SK-N-SH (cell line): ENCODE measurements around the gene CORO6. TPM values are rescaled to one million over a fixed set of nuclear protein-coding genes. Genes with fewer than 3 reads are reported as not detected.

Source experiments
- CTCF ChIA-PET: fragments of 300-600, 350-600 bp; formaldehyde crosslinking; extraction: SDS; loops from one replicate; lab custom pipeline; 2021; lab: Yijun Ruan, JAX
- POLR2A ChIA-PET: fragments of 350-600 bp; sonication (Branson Sonifier 250); formaldehyde crosslinking; extraction: SDS; loops from one replicate; lab custom pipeline; 2020; ENCODE audit warnings: antibody characterized with exemption, inconsistent platforms; lab: Yijun Ruan, JAX
- DNase-seq: peaks from one replicate; pipeline ENCODE4 v3.0.0; 2012
- H2AFZ ChIP-seq: fragments of 200-600 bp; sonication (generic); 2 replicates; pipeline ENCODE4 v1.8.1; 2016; ENCODE audit warnings: antibody characterized with exemption, mild to moderate bottlenecking, low read depth
- H3F3A ChIP-seq: fragments of 200-600 bp; sonication (generic); replicated peaks from 2 replicates; pipeline ENCODE3; 2016; ENCODE audit warnings: antibody characterized with exemption, mild to moderate bottlenecking; ENCODE audit not compliant: insufficient read depth
- H3K27ac ChIP-seq, 2 experiments: fragments of 200-500 bp in 1 of 2; fragments of 200-600 bp in 1 of 2; sonication (Bioruptor generic) in 1 of 2; sonication (generic), shearing (Covaris generic) in 1 of 2; 2 replicates each; pipeline versions ENCODE4 v1.5.1 to v1.6.1; 2014 to 2016; ENCODE audit warnings: low read depth in 2 of 2, inconsistent platforms in 1 of 2, low read length in 1 of 2, mild to moderate bottlenecking in 1 of 2, mixed read lengths in 1 of 2
- H3K27me3 ChIP-seq: fragments of 200-600 bp; sonication (generic), shearing (Covaris generic); 2 replicates; pipeline ENCODE4 v1.6.1; 2016; ENCODE audit warnings: mixed run types; ENCODE audit not compliant: insufficient read depth
- H3K36me3 ChIP-seq, 2 experiments: fragments of 200-500 bp in 1 of 2; fragments of 200-600 bp in 1 of 2; sonication (Bioruptor generic) in 1 of 2; sonication (generic) in 1 of 2; replicated peaks in 1 of 2; 2 replicates each; pipeline versions ENCODE3 to v1.5.1; 2014 to 2016; ENCODE audit warnings: low read length in 1 of 2, mild to moderate bottlenecking in 1 of 2; ENCODE audit not compliant: insufficient read depth in 2 of 2, control insufficient read depth in 1 of 2
- H3K4me1 ChIP-seq, 2 experiments: fragments of 200-500 bp in 1 of 2; fragments of 200-600 bp in 1 of 2; sonication (Bioruptor generic) in 1 of 2; sonication (generic), shearing (Covaris generic) in 1 of 2; 2 replicates each; pipeline versions ENCODE4 v1.5.1 to v1.6.1; 2014 to 2016; ENCODE audit warnings: low read depth in 1 of 2, low read length in 1 of 2, mixed run types in 1 of 2; ENCODE audit not compliant: insufficient read depth in 2 of 2, control insufficient read depth in 1 of 2
- H3K4me2 ChIP-seq: fragments of 200-600 bp; sonication (generic), shearing (Covaris generic); 2 replicates; pipeline ENCODE4 v1.6.1; 2017; ENCODE audit warnings: mixed run types
- H3K4me3 ChIP-seq, 2 experiments: fragments of 200-500 bp in 1 of 2; fragments of 200-600 bp in 1 of 2; sonication (Bioruptor generic) in 1 of 2; sonication (generic), shearing (Covaris generic) in 1 of 2; 2 replicates each; pipeline versions ENCODE4 v1.5.1 to v1.8.1; 2014 to 2016; ENCODE audit warnings: low read depth in 2 of 2, inconsistent platforms in 1 of 2, low read length in 1 of 2, mild to moderate bottlenecking in 1 of 2, mixed read lengths in 1 of 2, moderate library complexity in 1 of 2
- H3K79me2 ChIP-seq: fragments of 200-600 bp; sonication (generic); 2 replicates; pipeline ENCODE4 v1.8.1; 2017; ENCODE audit warnings: mild to moderate bottlenecking; ENCODE audit not compliant: insufficient read depth
- H3K9ac ChIP-seq: fragments of 200-600 bp; sonication (generic); 2 replicates; pipeline ENCODE4 v1.6.1; 2017; ENCODE audit warnings: mixed run types
- H3K9me2 ChIP-seq: fragments of 200-600 bp; sonication (generic); 2 replicates; pipeline ENCODE4 v1.6.1; 2017; ENCODE audit warnings: mixed run types
- H3K9me3 ChIP-seq: fragments of 200-600 bp; sonication (generic); 2 replicates; pipeline ENCODE4 v1.6.1; 2017; ENCODE audit warnings: mixed run types, mild to moderate bottlenecking, moderate library complexity
- H4K20me1 ChIP-seq: fragments of 200-600 bp; sonication (generic); 2 replicates; pipeline ENCODE4 v1.6.1; 2017; ENCODE audit warnings: mild to moderate bottlenecking, mixed run types; ENCODE audit not compliant: insufficient read depth
- CHD2 ChIP-seq: fragments of 150-350 bp; IDR thresholded peaks from 2 replicates; pipeline ENCODE4 v1.6.1; 2018; ENCODE audit warnings: low read length; ENCODE audit not compliant: partially characterized antibody
- EP300 ChIP-seq, 2 experiments: IDR thresholded peaks; 2 replicates each; pipeline versions ENCODE4 v1.4.0 to v1.6.1; 2012; ENCODE audit warnings: borderline replicate concordance in 1 of 2, low read depth in 1 of 2, low read length in 1 of 2
- FOXJ3 ChIP-seq: sonication (generic); formaldehyde crosslinking; IDR thresholded peaks from 2 replicates; pipeline ENCODE4 v1.5.1; 2020; ENCODE audit warnings: mild to moderate bottlenecking, missing genetic modification reagents
- GATA2 ChIP-seq: sonication (generic); formaldehyde crosslinking; IDR thresholded peaks from 2 replicates; pipeline ENCODE4 v1.5.0; 2020; ENCODE audit warnings: mild to moderate bottlenecking, missing genetic modification reagents
- MXI1 ChIP-seq: IDR thresholded peaks from 2 replicates; pipeline ENCODE4 v1.6.1; 2012; ENCODE audit warnings: mild to moderate bottlenecking, low read depth, low read length, improper control_type of control experiment
- NFIC ChIP-seq: IDR thresholded peaks from 2 replicates; pipeline ENCODE4 v1.4.0; 2012; ENCODE audit warnings: borderline replicate concordance
- PBX3 ChIP-seq: IDR thresholded peaks from 2 replicates; pipeline ENCODE4; 2012
- RAD21 ChIP-seq: IDR thresholded peaks from 2 replicates; pipeline ENCODE4 v1.6.1; 2012; ENCODE audit warnings: mild to moderate bottlenecking, low read length
- RCOR1 ChIP-seq: fragments of 150-350 bp; IDR thresholded peaks from 2 replicates; pipeline ENCODE4 v1.6.1; 2017; ENCODE audit warnings: antibody characterized with exemption, low read length
- RFX5 ChIP-seq: IDR thresholded peaks from 2 replicates; pipeline ENCODE4 v1.6.1; 2012; ENCODE audit warnings: mild to moderate bottlenecking, improper control_type of control experiment, low read length
- SIN3A ChIP-seq: IDR thresholded peaks from 2 replicates; pipeline ENCODE4 v1.6.1; 2012; ENCODE audit warnings: low read depth, mild to moderate bottlenecking, low read length, moderate library complexity, borderline replicate concordance
- SMC3 ChIP-seq: IDR thresholded peaks from 2 replicates; pipeline ENCODE4 v1.6.1; 2012; ENCODE audit warnings: low read depth, low read length, improper control_type of control experiment
- TCF12 ChIP-seq: IDR thresholded peaks from 2 replicates; pipeline ENCODE4 v1.4.0; 2012
- TEAD4 ChIP-seq: IDR thresholded peaks from 2 replicates; pipeline ENCODE4 v1.4.0; 2012; ENCODE audit warnings: mild to moderate bottlenecking, borderline replicate concordance; ENCODE audit not compliant: insufficient read depth
- WGBS: methylation state at CpG from one replicate; pipeline ENCODE4 v1.1.6; 2017; ENCODE audit warnings: low lambda C conversion rate; 5-methylcytosine and 5-hydroxymethylcytosine counted together
- polyA plus RNA-seq, 3 experiments: library from polyadenylated mRNA; depleted of rRNA; stranded (reverse); fragments of >200 nt; gene quantifications; 2 replicates each; pipeline ENCODE4 v1.2.3, GENCODE V29; 2012
- TF ChIP-seq, protein P1 (sequence below): fragments of 150-350 bp; IDR thresholded peaks from 2 replicates; pipeline ENCODE4 v1.6.1; 2017; ENCODE audit warnings: antibody characterized with exemption, low read length, low read depth, borderline replicate concordance
- TF ChIP-seq, protein P2 (sequence below): fragments of 200-600 bp; sonication (generic); IDR thresholded peaks from 2 replicates; pipeline ENCODE4 v1.6.1; 2017; ENCODE audit warnings: antibody characterized with exemption, mild to moderate bottlenecking, moderate library complexity

CORO6 gene
- polyA plus RNA-seq, 1 of the 3 experiments (the other 2 are of a cell fraction) = 18.4 TPM

GRCh38 chr17:29643817-29644160 is 21.1 kb upstream of the CORO6 start:
- WGBS = 40% methylated on average over 1 of the region's 1 CpG
- CTCF ChIA-PET = interaction anchor here (0.9 to 3.9 kb wide), 7 partner anchors 10 to 288 kb away, joined by 3 to 16 read pairs (median 3); no protein-coding TSS in a partner anchor

DNA sequence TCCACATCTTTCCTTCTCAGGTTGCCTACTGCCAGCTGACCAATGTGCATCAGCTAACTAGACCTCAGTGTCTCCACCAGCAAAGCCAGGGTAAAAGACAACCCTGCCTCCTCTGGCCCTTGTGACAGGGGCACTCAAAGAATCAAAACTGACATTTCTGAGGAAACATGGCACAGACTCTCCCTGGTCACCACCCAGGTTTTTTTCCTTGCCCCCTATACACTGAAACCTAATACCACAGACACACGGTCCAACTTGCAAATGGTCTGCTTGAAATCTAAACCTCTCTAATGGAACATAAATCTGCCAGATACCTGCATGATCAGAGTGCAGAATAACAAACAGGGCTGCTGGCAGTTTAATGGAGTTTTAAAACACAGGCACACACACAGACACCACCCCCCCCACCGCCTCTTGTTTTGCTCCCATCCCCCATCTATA is 19.5 kb upstream of the CORO6 start:
- Histone ChIP-seq H3K4me1 (peaks cover 60 to 63% of the 10 kb centered on the region in 2 experiments; a peak in 3 of 4 replicates), H3K9me2 (no peaks in the 10 kb centered on the region)
- TF ChIP-seq RFX5 (peak; percentile 61; the same call in 1 of the 2 replicates), CHD2 (peak; percentile 79), SIN3A (0 out of 2 replicates have a peak, but pooled peaks have one; percentile 39), FOXJ3 (CRISPR knock-in tag) (peak; percentile 86), EP300 (IDR thresholded peaks at IDR 0.05; ENCODE audit: borderline replicate concordance in 1 of 2, low read depth in 1 of 2, low read length in 1 of 2) (peak; percentile 37 to 91; a peak in 3 of 4 replicates), MXI1 (peak; percentile 81), GATA2 (peak; percentile 76), RAD21 (peak; percentile 27), TEAD4 (no peak), TCF12 (peak; percentile 68), NFIC (no peak), PBX3 (peak; percentile 60), SMC3 (no peak), RCOR1 (peak; percentile 68; the same call in 1 of the 2 replicates)
- TF ChIP-seq, protein P1, sequence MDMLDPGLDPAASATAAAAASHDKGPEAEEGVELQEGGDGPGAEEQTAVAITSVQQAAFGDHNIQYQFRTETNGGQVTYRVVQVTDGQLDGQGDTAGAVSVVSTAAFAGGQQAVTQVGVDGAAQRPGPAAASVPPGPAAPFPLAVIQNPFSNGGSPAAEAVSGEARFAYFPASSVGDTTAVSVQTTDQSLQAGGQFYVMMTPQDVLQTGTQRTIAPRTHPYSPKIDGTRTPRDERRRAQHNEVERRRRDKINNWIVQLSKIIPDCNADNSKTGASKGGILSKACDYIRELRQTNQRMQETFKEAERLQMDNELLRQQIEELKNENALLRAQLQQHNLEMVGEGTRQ = no peak
- TF ChIP-seq, all 33 proteins: peak for 11
- 0 out of 2 replicates have a peak, but pooled peaks cover 6% of the 10 kb centered on the region for H3K79me2 ChIP-seq
- CTCF ChIA-PET = interaction anchor here (0.6 to 3.9 kb wide), 11 partner anchors 9 to 915 kb away, joined by 3 to 16 read pairs (median 3); no protein-coding TSS in a partner anchor
- POLR2A ChIA-PET = interaction anchor here (0.6 to 2.0 kb wide), 6 partner anchors 13 to 129 kb away, joined by 3 to 4 read pairs (median 3); no protein-coding TSS in a partner anchor
- WGBS = 26% methylated on average over 2 of the region's 2 CpGs
- H3F3A ChIP-seq = peaks cover 31% of the 10 kb centered on the region
- H2AFZ ChIP-seq = no peak overlapping the region
- no peak overlapping the region for H3K4me3 ChIP-seq
- H3K4me2 ChIP-seq = no peak overlapping the region
- H3K9ac ChIP-seq = no peak overlapping the region
- H3K36me3 ChIP-seq = no peaks in the 10 kb centered on the region
- peak overlapping the region in 1 of 2 experiments; percentile 95; a peak in 2 of 4 replicates for H3K27ac ChIP-seq
- DNase-seq = peak; percentile 63
- H4K20me1 ChIP-seq = no peaks in the 10 kb centered on the region
- H3K9me3 ChIP-seq = no peaks in the 10 kb centered on the region
- H3K27me3 ChIP-seq = no peaks in the 10 kb centered on the region

More at GRCh38 chr17:29643817-29644160, 21.1 kb upstream of the CORO6 start:
- Histone ChIP-seq H3K36me3 (peaks cover 6 to 10% of the 10 kb centered on the region in 2 experiments), H2AFZ (no peak overlapping the region), H3K9me2 (no peaks in the 10 kb centered on the region), H3K9me3 (no peaks in the 10 kb centered on the region), H3K4me1 (peaks cover 60 to 62% of the 10 kb centered on the region in 2 experiments; a peak in 3 of 4 replicates), H3K4me2 (no peak overlapping the region), H3F3A (peaks cover 30% of the 10 kb centered on the region), H3K27me3 (no peaks in the 10 kb centered on the region), H3K4me3 (no peak overlapping the region), H3K9ac (no peak overlapping the region), H3K79me2 (no peaks in the 10 kb centered on the region), H4K20me1 (no peaks in the 10 kb centered on the region), H3K27ac (peak overlapping the region in 1 of 2 experiments; percentile 95; a peak in 2 of 4 replicates)
- DNase-seq = no peak
- POLR2A ChIA-PET = interaction anchor here (1.0 to 1.2 kb wide), 2 partner anchors 78 to 349 kb away, joined by 3 to 5 read pairs; no protein-coding TSS in a partner anchor
- TF ChIP-seq, protein P2, sequence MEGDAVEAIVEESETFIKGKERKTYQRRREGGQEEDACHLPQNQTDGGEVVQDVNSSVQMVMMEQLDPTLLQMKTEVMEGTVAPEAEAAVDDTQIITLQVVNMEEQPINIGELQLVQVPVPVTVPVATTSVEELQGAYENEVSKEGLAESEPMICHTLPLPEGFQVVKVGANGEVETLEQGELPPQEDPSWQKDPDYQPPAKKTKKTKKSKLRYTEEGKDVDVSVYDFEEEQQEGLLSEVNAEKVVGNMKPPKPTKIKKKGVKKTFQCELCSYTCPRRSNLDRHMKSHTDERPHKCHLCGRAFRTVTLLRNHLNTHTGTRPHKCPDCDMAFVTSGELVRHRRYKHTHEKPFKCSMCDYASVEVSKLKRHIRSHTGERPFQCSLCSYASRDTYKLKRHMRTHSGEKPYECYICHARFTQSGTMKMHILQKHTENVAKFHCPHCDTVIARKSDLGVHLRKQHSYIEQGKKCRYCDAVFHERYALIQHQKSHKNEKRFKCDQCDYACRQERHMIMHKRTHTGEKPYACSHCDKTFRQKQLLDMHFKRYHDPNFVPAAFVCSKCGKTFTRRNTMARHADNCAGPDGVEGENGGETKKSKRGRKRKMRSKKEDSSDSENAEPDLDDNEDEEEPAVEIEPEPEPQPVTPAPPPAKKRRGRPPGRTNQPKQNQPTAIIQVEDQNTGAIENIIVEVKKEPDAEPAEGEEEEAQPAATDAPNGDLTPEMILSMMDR = no peak
- 0 out of 2 replicates have a peak, but pooled peaks have one; percentile 22 for TF ChIP-seq RCOR1
